Measurements from ENCODE around the gene VASH2.

The VASH2 gene

DNA sequence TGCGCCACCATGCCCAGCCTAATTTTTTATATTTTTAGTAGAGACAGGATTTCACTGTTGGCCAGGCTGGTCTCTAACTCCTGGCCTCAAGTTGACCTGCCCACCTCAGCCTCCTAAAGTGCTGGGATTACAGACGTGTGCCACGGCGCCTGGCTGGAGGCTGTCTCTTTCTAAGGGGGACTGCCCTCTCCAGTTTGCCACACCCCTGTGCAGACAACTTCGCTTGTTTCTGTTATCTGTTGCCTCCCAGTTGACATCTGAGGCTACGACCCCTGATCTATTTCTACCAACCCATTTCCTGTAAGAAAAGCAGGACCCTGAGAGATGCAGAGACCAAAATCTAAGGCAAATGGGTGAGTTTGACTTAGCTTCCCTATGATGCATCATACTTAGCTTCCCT is 24.0 kb upstream of the VASH2 start:
- Histone ChIP-seq H3K4me1 (peaks cover 9% of the 10 kb centered on the region; the same call in 1 of the 2 replicates), H3K27me3 (no peaks in the 10 kb centered on the region), H3K4me3 (ENCODE audit: low read depth, low read length) (no peak overlapping the region), H3K9me3 (no peaks in the 10 kb centered on the region), H3K36me3 (no peaks in the 10 kb centered on the region)
- DNase-seq = no peak
- TF ChIP-seq, protein P1, sequence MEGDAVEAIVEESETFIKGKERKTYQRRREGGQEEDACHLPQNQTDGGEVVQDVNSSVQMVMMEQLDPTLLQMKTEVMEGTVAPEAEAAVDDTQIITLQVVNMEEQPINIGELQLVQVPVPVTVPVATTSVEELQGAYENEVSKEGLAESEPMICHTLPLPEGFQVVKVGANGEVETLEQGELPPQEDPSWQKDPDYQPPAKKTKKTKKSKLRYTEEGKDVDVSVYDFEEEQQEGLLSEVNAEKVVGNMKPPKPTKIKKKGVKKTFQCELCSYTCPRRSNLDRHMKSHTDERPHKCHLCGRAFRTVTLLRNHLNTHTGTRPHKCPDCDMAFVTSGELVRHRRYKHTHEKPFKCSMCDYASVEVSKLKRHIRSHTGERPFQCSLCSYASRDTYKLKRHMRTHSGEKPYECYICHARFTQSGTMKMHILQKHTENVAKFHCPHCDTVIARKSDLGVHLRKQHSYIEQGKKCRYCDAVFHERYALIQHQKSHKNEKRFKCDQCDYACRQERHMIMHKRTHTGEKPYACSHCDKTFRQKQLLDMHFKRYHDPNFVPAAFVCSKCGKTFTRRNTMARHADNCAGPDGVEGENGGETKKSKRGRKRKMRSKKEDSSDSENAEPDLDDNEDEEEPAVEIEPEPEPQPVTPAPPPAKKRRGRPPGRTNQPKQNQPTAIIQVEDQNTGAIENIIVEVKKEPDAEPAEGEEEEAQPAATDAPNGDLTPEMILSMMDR (IDR thresholded peaks at IDR 0.05; ENCODE audit: low read depth, low read length) = no peak

DNA sequence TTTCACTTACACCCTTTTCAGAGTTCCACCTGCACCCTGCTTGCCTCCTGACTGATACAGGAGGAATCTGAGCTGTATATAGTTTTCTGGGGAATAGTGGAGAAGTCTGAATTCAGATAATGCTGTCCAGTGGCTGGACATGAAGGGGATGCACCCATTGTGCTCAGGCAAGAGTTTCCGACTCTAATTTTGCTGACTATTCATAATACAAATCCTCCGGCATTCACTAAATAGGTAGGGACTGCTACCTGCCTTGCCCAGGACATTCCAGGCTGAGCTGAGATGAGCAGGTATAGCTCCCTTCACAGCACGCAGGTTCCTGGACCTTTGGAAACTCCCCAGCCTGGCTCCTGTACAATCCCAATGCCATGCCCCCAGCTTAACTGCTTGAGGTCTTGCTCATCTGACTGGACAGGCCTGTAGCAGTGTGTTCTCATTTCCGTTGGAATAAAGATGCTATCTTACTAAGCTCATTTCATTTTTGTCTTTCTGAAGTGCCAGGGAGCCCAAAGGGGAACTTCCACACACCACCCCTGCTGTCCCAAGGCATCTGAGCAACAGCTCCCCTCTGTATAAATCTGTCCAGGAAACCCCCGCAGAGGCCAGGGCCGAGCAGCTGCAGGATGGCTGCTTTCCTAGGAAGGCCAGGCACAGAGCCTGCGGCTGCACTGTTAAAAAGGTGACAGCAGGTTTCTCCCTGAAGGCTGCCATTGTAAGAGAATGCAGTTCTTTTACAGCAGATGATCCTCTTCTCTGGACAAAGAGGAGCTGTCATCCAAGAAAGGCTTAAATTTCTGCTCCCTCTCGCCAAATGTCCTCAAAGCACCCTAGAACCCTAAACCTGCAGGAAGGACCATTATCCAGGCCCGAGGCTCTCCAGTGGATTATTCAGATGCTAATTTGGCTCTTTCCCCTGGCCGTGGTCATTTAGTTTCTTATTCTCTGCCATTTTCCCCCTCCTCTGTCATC is 21.7 kb upstream of the VASH2 start:
- Histone ChIP-seq H3K27me3 (no peaks in the 10 kb centered on the region), H3K4me1 (peaks cover 9% of the 10 kb centered on the region; the same call in 1 of the 2 replicates), H3K9me3 (no peaks in the 10 kb centered on the region), H3K4me3 (ENCODE audit: low read depth, low read length) (no peak overlapping the region), H3K36me3 (no peaks in the 10 kb centered on the region)
- TF ChIP-seq, protein P1 (IDR thresholded peaks at IDR 0.05; ENCODE audit: low read depth, low read length) = no peak
- peak; percentile 31 for DNase-seq

DNA sequence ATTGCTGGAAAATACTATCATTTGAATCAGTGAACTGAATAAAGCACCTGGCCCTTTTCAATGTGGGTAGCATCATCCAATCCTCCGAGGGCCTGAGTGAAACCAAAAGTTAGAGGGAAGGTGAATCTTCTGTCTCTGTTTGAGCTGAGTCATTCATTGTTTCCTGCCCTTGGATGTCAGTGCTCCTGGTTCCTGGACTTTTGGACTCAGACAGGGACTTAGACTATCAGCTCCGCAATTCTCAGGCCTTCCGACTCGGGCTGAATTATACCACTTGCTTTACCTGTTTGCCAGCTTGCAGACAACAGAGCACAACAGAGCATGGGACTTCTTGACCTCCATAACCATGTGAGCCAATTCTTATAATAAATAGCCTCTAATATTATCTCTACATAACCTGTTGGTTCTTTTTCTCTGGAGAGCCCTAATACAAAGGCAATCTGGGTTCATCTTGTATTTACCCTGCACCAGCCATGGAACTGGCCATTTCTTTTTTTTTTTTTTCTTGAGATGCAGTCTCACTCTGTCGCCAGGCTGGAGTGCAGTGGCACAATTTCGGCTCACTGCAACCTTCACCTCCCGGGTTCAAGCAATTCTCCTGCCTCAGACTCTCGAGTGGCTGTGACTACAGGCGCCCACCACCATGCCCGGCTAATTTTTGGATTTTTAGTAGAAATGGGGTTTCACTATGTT is 19.2 kb upstream of the VASH2 start:
- H3K4me1 ChIP-seq = peaks cover 9% of the 10 kb centered on the region; the same call in 1 of the 2 replicates
- DNase-seq = no peak
- TF ChIP-seq, protein P1 (IDR thresholded peaks at IDR 0.05; ENCODE audit: low read depth, low read length) = no peak
- no peaks in the 10 kb centered on the region for H3K36me3 ChIP-seq
- no peaks in the 10 kb centered on the region for H3K27me3 ChIP-seq
- H3K9me3 ChIP-seq = no peaks in the 10 kb centered on the region
- H3K4me3 ChIP-seq (ENCODE audit: low read depth, low read length) = no peak overlapping the region

DNA sequence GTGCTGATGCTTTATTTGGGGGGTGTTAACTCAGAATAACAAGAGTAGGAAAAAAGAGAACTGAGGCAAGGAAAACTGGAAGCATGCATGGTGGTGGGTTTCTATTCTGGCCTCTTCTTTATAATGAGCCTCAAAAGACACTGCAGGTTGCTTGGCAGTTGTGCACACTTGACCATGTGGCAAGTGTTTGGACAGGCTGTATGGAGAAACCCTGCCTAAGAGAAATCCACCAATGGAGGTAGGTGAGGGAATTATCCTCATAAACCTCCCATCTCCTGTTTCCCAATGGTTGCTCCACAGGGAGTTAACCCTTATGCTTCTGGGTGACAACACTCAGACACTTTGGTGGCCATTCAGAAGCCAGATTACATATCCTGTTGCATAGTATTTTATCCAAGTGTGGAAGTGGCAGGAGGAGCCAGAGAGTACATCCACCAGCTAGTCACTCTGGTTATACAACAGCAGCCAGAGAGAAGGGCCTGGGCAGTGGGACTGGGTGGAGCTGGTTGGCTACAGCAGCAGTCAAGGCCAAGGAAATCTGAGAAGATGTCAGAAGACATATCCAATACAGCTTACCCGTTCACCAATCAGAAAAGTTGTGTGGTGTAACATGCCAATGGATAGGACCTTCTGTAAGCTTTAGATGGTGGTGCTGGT is 16.4 kb upstream of the VASH2 start:
- H3K27me3 ChIP-seq = no peaks in the 10 kb centered on the region
- DNase-seq = no peak
- TF ChIP-seq, protein P1 (IDR thresholded peaks at IDR 0.05; ENCODE audit: low read depth, low read length) = no peak

DNA sequence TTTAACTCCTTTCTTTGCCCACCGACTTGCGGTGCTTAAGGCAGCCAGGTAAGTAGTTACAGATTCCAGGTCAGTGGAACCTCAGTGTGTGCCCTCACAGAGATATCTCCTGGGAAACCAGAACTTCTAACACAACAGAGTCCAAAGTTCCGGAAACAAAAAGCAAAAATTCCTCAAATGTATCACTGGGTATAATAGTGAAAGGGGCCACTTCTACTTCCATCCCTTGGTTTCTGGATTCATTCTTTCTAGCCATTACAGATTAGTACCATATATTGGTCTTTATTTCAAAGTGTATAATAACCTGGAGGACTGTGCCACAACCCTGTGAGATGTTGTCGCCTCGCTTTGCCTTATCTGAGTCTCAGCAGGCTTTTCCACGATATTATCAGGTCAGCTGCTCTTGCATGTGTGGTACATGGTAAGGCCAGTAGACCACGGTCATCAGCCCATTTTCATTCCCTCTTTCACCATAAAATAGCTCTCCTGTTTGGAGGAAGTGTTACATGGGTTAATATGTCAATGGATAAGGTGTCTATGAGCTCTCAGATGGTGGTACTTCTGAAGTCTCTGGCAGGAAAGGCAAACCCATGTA is 14.9 kb upstream of the VASH2 start:
- Histone ChIP-seq H3K9me3 (peaks cover under 1% of the 10 kb centered on the region; the same call in 1 of the 2 replicates), H3K36me3 (no peaks in the 10 kb centered on the region), H3K4me3 (ENCODE audit: low read depth, low read length) (no peak overlapping the region), H3K4me1 (no peaks in the 10 kb centered on the region; the same call in 1 of the 2 replicates), H3K27me3 (no peaks in the 10 kb centered on the region)
- DNase-seq = no peak
- TF ChIP-seq, protein P1 (IDR thresholded peaks at IDR 0.05; ENCODE audit: low read depth, low read length) = no peak

More for the DNA sequence above, 16.4 kb upstream of the VASH2 start:
- Histone ChIP-seq H3K4me3 (ENCODE audit: low read depth, low read length) (no peak overlapping the region), H3K4me1 (peaks cover under 1% of the 10 kb centered on the region; the same call in 1 of the 2 replicates), H3K9me3 (no peaks in the 10 kb centered on the region), H3K36me3 (no peaks in the 10 kb centered on the region)

All from BE2C (cell line).